Suppressor macrophage treated with lipopolysaccharide for 1 hour (primary cell): ENCODE results near the gene PTPRN2.

Experiments
- DNase-seq, 3 donors: peaks; one replicate each; pipeline ENCODE4 v3.0.0-alpha.2; 2020 to 2022

The PTPRN2 gene

DNA sequence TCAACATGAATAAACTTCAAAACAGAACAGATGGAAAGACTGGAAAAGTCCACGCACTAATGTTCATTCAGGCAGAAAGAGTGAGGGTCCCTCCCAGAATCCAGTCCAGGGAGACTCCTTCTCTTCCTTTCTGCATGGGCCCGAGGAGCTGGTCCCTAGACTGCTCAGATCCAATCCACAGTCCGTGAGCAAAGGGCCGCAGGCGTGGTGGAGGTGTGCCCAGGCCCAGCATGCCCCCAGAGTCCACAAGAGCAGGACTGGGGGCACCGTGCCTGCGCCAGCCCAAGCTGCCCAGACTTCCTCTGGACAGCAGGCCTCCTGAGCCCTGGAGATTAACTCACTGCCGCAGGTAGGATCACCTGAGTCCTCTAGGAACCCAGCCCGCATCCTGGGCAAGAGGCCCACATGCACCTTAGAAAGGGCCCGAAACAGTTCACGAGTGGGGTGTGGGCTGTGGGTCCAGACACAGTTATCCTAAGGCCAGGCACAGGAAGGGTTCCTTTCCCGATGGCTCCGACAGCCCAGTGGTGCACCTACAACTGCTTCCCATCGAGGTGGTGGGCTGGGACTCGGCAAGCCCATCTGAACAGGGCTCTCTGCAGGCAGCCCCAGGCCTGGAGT is 719.8 kb downstream of the PTPRN2 start:
- no peak for DNase-seq

DNA sequence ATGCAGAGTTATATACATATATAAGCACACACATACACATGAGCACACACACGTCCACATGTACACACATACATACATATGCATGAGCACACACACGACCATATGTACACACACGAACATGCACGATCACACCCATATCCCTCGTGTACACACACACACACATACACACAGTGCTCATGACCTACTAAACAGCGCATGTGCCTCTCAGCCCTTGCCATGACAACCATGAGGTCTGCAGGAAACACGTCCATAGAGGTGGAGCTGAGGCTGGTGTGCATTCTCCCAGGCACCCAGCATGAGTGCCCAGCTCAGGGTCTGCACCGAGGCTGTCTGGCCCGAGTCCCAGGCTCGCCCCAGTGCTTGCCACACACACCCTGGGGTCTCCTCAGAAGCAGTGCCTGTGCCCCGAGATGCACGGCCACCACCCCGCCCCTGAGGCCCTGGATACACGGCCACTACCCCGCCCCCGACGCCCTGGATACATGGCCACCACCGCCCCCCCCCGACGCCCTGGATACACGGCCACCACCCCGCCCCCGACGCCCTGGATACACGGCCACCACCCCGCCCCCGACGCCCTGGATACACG is 721.2 kb downstream of the PTPRN2 start:
- DNase-seq, result no peak

DNA sequence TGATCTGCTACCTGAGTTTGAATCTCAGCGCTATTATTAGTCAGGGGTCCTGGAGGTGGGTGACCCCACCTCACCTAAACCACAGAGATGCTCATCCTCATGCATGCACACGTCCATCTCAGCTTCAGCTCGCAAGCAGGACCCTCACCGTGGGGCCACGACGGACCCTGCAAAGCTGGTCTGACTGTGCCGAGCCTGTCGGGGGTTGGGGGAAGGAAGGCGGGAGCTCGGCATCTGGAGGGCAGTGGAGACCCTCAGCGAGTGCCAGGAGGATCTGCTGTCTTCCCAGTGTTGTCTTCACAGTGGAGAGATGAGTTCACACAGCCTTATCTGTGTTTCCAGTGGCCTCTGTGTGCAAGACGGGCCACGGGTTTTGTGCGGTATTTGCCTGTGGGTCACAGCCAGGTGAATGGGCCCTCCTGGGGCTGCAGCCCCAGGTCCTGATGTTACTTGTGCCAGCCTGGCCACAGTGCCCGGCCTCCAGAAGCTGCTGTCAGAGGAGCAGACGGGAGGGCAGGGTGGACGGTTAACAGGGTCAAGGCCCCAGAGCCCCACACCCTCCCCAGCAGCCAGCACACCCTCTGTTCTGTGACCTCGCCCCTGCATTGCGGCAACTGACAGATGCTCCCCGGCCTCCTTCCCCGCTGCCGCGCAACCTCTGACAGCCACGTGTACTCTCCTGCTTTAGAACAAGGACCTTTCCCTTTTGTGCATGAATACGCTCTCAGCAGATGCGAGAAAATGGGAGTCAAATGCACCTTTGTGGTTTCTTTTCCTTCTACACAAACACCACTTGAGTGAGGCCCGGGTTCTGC is 722.1 kb downstream of the PTPRN2 start:
- no peak for DNase-seq

DNA sequence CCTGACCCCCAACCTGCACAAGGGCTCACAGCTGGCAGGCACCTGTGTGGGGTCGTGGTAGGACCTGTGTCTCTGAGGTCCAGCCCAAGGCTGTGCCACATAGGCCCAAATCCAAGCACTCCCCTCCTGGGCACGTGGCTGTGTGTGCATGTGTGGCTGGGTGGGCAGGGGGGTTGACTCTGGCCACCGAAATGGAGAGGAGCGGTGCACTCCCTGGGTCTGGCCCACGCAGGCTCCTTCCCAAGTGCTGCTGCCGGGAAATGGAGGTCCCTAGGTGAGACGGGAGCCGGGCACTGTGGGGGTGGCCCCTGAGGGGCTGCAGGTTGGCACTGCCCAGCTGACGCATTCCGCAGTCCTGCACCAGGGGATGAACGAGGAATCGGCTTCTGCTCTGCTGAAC is 722.7 kb downstream of the PTPRN2 start:
- DNase-seq, result no peak

DNA sequence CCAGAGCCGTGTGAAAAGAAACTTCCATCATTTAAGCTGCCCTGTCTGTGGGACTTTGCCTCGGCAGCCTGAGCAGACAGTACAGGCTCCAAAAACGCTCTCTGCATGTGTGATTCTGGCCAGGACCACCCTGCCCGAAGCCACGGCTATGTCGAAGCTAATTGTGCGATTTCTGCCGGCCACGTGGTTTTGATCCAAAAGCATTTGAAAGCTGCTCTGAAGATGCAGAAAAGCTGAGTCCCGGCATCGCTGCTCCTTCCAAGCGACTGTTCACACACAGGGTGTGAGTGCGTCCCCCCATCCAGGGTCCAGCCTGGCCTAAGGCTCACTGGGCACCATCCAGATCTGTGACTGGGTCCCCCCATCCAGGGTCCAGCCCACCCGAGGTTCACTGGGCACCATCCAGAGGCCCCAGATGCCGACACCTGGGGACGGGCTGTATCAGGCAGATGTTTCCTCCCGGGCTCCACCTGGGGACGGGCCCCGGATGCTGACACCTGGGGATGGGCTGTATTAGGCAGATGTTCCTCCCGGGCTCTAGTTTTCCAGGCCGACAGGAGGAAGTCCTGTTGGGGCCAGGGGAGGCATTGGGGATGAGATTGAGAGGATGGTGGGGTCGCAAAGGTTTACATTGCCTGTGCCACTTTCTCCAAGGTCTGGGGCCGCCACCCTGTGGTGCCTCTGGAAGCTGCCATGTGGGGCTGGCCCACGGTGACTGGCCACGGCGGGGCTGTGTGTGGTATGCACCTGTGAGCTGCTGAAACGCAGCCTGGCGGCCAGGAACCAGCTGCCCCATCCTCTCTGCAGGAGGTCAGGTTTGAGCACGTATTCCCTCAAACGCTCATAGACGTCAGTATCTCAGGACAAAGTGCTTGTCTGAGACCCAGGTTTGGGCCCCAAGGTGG is 723.5 kb downstream of the PTPRN2 start:
- no peak for DNase-seq

DNA sequence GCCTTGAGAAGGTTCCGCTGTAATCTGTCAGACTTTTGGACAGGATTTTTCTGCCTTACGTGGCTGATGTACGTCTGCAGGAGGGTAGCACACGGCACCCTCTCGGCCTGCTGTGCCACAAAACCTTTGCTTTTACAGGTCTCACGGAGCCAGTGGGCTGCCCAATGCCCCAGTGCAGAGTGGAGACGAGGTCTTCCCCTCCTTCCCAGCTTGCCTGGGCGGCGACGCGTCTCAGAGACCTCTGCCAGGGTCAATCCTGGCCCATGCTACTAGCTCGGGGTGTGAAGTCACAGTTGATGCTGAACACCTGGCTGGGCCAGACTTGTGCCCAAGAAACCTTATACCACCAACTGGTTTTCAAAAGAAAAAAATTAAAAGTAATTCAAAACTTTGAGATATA is 724.4 kb downstream of the PTPRN2 start:
- DNase-seq, result no peak

DNA sequence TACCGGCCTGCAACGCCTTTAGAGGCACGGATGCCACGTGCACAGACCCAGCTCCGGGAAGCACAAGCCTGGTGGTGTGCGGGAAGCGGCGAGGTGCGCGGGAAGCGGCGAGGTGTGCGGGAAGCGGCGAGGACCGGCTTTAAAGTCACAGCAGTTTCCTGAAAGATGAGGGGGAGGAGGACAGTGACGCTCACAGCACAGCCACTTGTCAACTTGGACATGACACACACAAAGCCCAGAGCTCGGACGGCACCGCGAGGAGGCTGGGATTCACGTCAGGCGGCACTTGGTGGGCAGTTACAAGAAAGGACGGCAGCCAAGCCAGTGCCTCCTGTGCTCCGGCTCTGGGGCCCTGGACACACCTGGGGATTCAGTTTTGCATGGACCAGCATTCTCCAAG is 724.9 kb downstream of the PTPRN2 start:
- DNase-seq, result no peak

DNA sequence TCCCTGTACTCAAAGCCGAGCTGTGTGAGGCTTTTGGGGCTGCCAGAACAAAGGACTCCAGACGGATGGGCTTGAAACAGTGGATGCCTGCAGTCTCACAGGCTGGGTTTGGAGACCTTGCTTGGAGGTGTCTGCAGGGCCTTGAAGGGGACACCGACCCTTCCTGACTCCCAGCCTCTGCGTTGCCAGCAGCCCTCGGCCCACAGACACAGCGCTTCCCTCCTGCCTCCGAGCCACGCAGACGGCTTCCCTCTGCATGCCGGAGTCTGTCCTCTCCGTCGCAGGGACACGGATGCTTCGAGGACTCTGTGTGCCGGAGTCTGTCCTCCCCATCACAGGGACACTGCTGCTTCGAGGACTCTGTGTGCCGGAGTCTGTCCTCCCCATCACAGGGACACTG is 726.1 kb downstream of the PTPRN2 start:
- DNase-seq, result no peak

DNA sequence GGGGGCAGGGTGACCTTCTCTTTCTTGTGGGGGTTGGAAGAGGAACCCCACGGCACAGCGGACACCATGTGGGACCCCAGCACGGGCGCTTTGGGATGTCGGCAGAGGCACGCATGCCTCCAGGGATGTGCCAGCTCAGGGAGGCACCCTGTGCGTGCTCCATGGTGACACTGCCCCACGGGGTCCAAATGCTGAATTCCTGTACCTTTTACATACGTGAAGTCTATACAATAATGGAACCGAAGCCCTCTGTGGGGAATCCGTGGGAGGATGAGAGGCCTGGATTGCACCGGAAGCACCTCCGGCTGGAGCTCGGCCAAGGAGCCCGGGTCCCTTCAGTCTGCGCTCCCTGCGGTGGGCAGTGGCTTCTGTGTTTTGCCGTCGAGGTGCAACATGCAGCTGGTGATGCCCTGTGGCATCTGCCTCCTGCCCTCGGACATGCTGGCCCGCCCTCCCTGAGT is 726.6 kb downstream of the PTPRN2 start:
- no peak for DNase-seq

DNA sequence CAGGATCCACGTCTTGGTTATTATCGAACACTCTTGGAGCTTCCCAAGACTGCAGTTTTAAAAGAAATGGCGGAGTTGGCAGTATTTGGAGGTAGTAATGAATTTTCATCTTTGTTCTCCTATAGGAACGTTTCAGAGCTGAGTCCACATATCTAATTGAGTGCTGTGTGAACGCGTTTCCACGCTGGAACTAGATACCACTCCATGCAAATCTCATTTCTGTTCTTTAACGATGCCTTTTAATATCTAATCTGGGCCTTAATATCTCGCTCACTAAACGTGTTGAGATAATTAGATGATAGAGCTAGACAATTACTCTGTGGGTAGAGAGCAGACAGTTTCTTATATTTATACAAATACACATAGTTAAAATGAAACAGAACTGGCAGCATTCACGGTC is 727.2 kb downstream of the PTPRN2 start:
- no peak for DNase-seq

DNA sequence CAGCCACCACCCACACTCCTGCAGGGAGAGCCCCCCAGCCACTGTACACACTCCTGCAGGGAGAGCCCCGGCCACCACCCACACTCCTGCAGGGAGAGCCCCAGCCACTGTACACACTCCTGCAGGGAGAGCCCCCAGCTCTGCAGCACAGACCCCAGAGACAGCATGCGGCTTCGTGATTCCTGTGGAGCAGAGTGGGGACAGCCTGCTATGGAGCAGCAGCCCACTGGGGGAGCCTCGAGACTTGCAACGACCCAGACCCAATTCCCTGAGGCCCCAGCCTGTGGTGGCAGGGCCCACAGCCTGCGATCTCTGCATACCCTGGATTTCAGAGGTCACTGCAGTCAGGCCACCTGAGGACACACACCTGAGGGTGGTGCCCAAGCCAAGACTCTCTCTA is 727.7 kb downstream of the PTPRN2 start:
- no peak for DNase-seq

DNA sequence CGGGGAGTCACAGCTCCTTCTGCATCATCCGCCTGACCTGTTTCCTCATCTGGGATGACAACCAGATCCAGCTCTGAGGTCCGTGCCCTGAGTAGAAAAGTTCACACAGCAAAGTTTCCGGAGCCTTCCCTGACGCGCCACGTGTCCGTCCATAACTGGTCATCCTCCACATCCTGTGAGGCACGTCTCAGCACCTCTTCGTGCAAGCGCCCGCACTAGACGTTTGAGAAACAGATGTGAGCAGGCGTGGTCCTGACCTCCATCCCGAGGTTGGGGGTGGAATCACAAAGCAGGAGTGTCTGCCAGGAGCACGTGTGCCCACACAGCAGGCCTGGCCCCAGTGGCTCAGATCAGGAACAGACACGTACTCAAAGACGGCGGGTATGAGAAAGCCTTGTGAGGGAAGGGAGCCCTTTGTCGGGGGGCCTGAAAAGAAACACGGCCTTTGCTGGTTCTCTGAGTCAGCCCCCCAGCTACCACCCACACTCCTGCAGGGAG is 730.0 kb downstream of the PTPRN2 start:
- no peak for DNase-seq

DNA sequence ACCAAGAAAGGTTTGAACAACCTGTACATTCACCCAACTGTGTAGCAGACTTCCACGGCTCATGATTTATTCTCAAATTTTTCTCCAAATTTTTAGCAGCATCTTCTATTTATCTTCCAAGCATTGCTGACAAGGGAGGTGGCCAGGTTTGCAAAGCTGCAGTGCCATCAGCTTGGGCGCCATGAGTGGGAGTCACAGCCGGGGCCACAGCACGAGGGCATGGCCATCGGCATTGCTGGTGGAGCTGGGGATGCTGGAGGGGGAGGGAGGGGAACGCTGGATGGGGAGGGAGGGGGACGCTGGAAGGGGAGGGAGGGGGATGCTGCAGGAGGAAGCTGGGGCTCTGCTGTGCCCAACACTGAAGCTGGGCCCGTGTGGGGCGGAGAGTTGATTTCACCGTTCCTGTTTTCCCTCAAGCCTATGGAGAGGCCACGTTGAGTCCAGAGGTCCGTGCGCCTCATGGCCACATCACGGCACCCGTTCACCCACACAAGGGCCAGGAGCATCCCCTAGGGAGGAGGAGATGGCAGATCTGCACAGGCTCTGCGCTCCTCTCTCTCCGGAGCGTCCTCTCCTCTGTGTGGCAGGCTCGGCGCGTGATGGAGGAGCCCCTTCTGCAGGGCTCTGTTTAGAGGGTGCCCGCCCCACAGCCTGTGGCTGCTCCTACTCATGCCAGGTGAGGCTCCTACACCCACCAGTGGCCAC is 730.6 kb downstream of the PTPRN2 start:
- DNase-seq, result no peak

DNA sequence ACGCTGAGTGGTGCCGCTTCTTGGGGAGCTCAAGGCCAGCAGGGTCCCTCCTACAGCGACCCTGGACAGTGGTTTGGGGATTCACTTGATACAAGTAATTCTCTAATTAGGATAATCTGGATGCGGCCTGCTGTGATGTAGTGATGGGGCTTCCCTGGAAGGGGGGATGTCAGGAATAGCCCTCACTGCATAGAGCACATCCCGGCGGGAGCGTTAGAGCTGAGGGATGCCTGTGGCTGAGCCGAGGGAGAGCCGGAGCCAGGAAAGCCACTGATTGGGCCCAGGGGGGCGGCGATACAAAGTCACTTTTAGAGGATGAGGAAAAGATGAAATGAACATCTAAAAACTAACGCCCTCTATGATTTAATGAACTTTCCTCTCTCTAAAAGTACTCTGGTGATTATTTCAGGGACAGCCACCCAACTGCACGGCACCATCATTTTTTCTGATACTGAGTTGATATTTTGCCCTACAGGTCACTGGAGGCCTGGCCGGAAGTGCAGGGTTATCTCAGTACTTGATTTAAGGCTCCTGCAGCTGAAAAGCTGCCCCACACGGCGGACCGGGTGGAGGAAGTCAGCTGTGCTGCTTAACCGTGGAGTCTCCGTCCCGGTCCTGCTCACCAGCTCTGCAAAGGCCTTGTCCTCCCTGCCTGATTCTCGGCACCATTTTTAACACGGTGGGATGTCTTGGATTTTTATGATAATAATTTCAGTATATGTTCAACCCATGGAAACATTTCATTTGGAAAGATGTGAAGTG is 732.0 kb downstream of the PTPRN2 start:
- DNase-seq, result peak; percentile 23 to 62 (median 42)

DNA sequence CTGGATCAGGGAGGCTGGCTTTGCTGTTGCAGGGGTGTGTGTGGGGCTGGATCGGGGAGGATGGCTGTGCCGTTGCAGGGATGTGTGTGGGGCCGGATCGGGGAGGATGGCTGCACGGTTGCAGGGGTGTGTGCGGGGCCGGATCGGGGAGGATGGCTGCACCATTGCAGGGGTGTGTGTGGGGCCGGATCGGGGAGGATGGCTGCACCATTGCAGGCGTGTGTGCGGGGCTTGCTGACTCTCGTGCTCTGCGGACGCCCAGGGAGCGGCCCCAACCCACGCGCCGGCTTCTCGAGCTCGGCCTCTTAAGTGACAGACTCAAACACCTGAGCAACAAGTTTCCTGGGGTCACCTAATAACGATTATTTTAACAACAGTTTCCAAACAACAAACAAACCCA is 732.6 kb downstream of the PTPRN2 start:
- DNase-seq, result no peak

DNA sequence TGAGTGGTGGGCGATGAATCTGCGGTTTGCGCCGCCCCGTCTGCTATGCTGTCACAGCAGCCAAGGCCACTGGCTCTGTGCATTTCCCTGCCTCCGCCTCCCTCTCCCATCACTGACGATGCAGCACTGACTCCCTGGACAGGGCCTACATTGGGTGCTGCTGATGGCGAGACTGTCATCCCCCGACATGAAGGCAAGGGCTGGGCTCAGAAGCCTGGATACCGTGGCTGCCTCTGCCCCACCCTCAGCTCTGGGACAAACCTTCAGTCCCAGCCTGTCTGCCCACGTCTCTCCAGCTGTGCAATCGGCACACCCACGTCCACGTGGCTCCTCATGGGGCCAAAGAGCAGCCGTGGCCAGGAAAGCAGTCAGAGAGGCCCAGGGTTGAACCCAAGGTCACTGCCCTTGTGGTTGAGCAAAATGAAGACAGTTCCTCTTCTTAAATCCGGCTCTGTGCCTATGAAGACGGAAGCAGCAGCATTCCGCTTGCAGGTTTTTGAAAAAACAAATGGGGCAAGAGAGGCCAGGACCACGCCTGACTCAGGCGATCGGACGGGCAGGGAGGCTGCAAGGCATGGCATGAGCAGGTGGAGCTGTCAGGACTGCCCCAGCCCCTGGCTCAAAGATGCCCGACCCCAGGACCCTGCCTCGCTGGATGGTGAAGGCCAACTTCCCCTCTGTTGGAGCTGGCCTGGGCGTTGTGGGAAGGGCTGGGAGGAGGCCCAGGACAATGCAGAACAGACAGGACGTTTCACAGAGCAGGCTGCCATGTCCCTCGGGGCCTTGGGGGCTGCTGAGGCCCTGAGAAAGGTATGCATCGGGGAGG is 733.3 kb downstream of the PTPRN2 start:
- DNase-seq, result peak; percentile 94 to 95 (median 95)

DNA sequence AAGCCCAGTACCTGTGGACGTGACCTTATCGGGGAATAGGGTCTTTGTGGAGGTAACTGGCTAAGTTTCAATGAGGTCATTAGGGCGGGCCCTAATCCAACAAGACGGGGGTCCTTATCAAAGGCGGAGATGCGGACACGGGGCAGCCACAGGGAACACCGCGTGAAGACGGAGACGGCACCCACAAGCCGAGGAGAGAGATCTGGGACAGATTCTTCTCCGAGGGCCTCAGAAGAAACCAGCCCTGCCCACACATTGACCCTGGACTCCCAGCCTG is 733.9 kb downstream of the PTPRN2 start:
- no peak for DNase-seq

DNA sequence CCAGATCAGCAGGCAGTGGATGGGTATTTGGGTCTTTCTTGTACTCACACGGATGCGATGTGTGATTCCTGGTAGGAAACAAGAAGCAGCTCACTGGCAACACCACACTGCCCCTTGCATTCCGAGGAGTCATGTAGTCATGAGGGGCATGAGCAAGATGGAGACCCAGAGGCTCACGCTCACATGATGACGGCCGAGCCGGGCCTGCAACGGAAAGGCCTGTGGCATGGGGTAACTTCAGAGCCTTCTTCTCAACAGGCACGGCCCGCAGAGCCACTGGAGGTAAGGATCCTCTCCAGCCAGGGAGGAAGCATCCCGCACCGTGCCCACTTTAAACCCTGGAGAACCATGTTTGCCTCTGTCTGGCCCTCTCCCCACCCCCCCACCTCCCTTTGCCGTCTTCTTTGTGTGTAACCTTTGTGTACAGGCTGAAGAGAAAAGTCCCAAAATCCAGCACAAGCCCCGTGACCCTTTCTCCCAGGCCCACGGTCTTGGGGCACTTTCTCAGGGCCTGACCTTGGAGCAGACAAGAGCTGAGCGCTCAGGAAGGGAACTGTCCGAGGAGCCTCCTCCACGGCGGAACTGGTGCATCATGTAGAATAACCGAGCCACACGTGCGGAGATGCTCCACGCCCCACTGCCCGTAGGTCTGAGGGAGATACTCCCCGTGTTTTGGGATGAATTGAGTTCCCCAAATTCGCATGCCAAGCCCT is 734.4 kb downstream of the PTPRN2 start:
- peak in 1 of 3 donors; percentile 19 for DNase-seq

DNA sequence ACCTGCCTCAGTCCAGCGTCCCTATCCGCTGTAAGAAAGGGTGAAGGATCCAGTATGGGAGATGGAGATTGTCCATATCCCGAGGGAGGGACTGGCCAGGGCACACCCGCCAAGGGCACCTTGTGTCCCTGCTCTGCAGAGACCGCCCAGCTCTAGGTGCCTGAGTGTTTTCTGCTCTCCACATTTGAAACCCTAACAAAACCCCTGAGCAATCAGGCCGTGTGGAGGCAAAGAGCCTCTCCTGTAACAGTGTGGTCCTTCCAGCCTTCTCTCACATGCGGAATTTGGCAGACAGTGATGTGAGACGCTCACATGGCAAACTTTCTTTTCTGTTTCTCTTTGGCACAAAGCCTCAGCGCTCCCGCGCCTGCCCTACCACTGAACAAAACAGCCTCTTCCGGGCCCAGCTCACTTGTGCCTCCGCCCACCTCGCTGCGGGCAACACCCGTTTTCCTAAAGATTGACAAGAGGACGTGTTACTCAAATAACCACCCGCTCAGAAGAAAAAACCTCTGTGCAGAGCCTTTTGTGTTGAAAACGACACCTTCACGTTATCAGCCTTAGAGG is 736.0 kb downstream of the PTPRN2 start:
- DNase-seq, result peak; percentile 86 to 92 (median 89)
